Activated B cell treated with CpG ODN at 0.5 μM for 24 hours (primary cell): Measurements from ENCODE around the gene TCF12. TPM values are rescaled to one million over a fixed set of nuclear protein-coding genes. Genes with fewer than 3 reads are reported as not detected.

Source experiments
- ATAC-seq: fragments of 200-7000 bp; cut with Tn5 transposase; one replicate; pipeline ENCODE4 v1.10.0; 2021; ENCODE audit warnings: low read depth, mild to moderate bottlenecking, moderate library complexity
- CTCF ChIA-PET: fragments of 350-600 bp; sonication (Branson Sonifier 250); formaldehyde crosslinking; loops from one replicate; lab custom pipeline; 2021; ENCODE audit warnings: antibody characterized with exemption; lab: Charles Lee
- POLR2A ChIA-PET: fragments of 350-600 bp; sonication (Branson Sonifier 250); formaldehyde crosslinking; loops from one replicate; lab custom pipeline; 2021; ENCODE audit warnings: antibody characterized with exemption; lab: Charles Lee
- DNase-seq: peaks from one replicate; pipeline ENCODE4 v3.0.0; 2022
- H3K27ac Mint-ChIP-seq: one replicate; pipeline ENCODE4 v1.8.0; 2020; ENCODE audit warnings: mixed read lengths
- H3K27me3 Mint-ChIP-seq: one replicate; pipeline ENCODE4 v1.8.0; 2021; ENCODE audit warnings: mixed read lengths
- H3K36me3 Mint-ChIP-seq: one replicate; pipeline ENCODE4 v1.8.0; 2021; ENCODE audit warnings: low read depth, mixed read lengths
- H3K4me1 Mint-ChIP-seq: one replicate; pipeline ENCODE4 v1.8.0; 2021; ENCODE audit warnings: mixed read lengths
- H3K4me3 Mint-ChIP-seq: one replicate; pipeline ENCODE4 v1.8.0; 2020; ENCODE audit warnings: mild to moderate bottlenecking, mixed read lengths
- H3K9me3 Mint-ChIP-seq: one replicate; pipeline ENCODE4 v1.8.0; 2020; ENCODE audit warnings: mixed read lengths
- CTCF ChIP-seq: fragments of 200-600 bp; IDR thresholded peaks from one replicate; pipeline ENCODE4 v1.8.0; 2022; ENCODE audit warnings: antibody characterized with exemption, mild to moderate bottlenecking
- intact Hi-C: fragments of 100-400 bp; cut with micrococcal nuclease; formaldehyde crosslinking; loops from one replicate; pipeline ENCODE4 v1.15.1; 2024
- total RNA-seq: library from RNA; stranded (reverse); gene quantifications from 2 replicates; pipeline ENCODE4 v1.2.3, GENCODE V29; 2022

TCF12 gene
- total RNA-seq, 1 donor from 2014 or later: 119 TPM

- intact Hi-C loops: loop anchor here (5.0 kb wide), 1 partner anchor 165 kb away; the partner anchor contains the start of gene TCF12
- peaks cover 3% of the 10 kb centered on the region for H3K36me3 Mint-ChIP-seq
- POLR2A ChIA-PET: no interaction called here
- H3K27ac Mint-ChIP-seq: no peak overlapping the region
- CTCF ChIA-PET: no interaction called here
- no peak overlapping the region for H3K4me3 Mint-ChIP-seq
- H3K9me3 Mint-ChIP-seq: no peaks in the 10 kb centered on the region
- ATAC-seq (no peak), DNase-seq (no peak)
- no peaks in the 10 kb centered on the region for H3K27me3 Mint-ChIP-seq
- peaks cover 17% of the 10 kb centered on the region for H3K4me1 Mint-ChIP-seq
- no peak for TF ChIP-seq CTCF
Measured at GRCh38 chr15:57082054-57082728, 163.7 kb downstream of the TCF12 start.

GRCh38 chr15:57084192-57084591, 165.7 kb downstream of the TCF12 start:
- ChIA-PET POLR2A (interaction anchor here (0.7 kb wide), 1 partner anchor 9 kb away, joined by 3 read pairs; no protein-coding TSS in a partner anchor), CTCF (no interaction called here)
- H3K36me3 Mint-ChIP-seq: peaks cover 3% of the 10 kb centered on the region
- H3K27ac Mint-ChIP-seq: no peak overlapping the region
- no peaks in the 10 kb centered on the region for H3K9me3 Mint-ChIP-seq
- intact Hi-C loops: loop anchor here (5.0 kb wide), 1 partner anchor 167 kb away; the partner anchor contains the start of gene TCF12
- no peaks in the 10 kb centered on the region for H3K27me3 Mint-ChIP-seq
- H3K4me3 Mint-ChIP-seq: no peak overlapping the region
- no peak for TF ChIP-seq CTCF
- peaks cover 15% of the 10 kb centered on the region for H3K4me1 Mint-ChIP-seq
- ATAC-seq: no peak
- DNase-seq: no peak

GRCh38 chr15:57085267-57085666, 166.8 kb downstream of the TCF12 start:
- Mint-ChIP-seq H3K4me1 (peaks cover 7% of the 10 kb centered on the region), H3K9me3 (no peaks in the 10 kb centered on the region), H3K4me3 (no peak overlapping the region), H3K27ac (no peak overlapping the region), H3K36me3 (peaks cover 3% of the 10 kb centered on the region), H3K27me3 (no peaks in the 10 kb centered on the region)
- intact Hi-C loops: no loop called here
- ATAC-seq (no peak), DNase-seq (no peak)
- ChIA-PET POLR2A (no interaction called here), CTCF (no interaction called here)
- no peak for TF ChIP-seq CTCF

GRCh38 chr15:57086857-57087427, 168.5 kb downstream of the TCF12 start:
- no peak for DNase-seq
- CTCF ChIA-PET: no interaction called here
- ATAC-seq: no peak

More at GRCh38 chr15:57086857-57087427, 168.5 kb downstream of the TCF12 start:
- Mint-ChIP-seq H3K27ac (no peak overlapping the region), H3K36me3 (peaks cover 8% of the 10 kb centered on the region), H3K4me1 (peaks cover 7% of the 10 kb centered on the region), H3K27me3 (no peaks in the 10 kb centered on the region), H3K4me3 (no peak overlapping the region), H3K9me3 (no peaks in the 10 kb centered on the region)
- TF ChIP-seq CTCF: no peak
- intact Hi-C loops: no loop called here
- POLR2A ChIA-PET: no interaction called here
